LNCaP clone FGC (cell line): ENCODE results near the gene GRIK3.

Experiments used
- DNase-seq: peaks from one replicate; pipeline ENCODE4 v3.0.0-alpha.2; 2011; ENCODE audit warnings: low read depth
- H3K4me3 ChIP-seq: 2 replicates; pipeline ENCODE4 v1.5.1; 2011; ENCODE audit warnings: mild to moderate bottlenecking, low read depth, low read length, control low read depth
- CTCF ChIP-seq: IDR thresholded peaks from 2 replicates; pipeline ENCODE4 v1.5.1; 2012; ENCODE audit warnings: mild to moderate bottlenecking; ENCODE audit not compliant: control insufficient read depth, insufficient read depth; ENCODE audit errors: extremely low read depth

GRIK3 gene

GRCh38 chr1:37031871-37032270, 2.4 kb downstream of the GRIK3 start:
- no peak for TF ChIP-seq CTCF
- no peak overlapping the region for H3K4me3 ChIP-seq
- no peak for DNase-seq

GRCh38 chr1:37031429-37031828, 2.9 kb downstream of the GRIK3 start:
- H3K4me3 ChIP-seq: no peak overlapping the region
- no peak for TF ChIP-seq CTCF
- DNase-seq: no peak

- no peak for DNase-seq
- no peak overlapping the region for H3K4me3 ChIP-seq
- TF ChIP-seq CTCF: peak; percentile 32; the same call in 1 of the 2 replicates
These were observed 5.2 kb downstream of the GRIK3 start for GRCh38 chr1:37028981-37029617.

GRCh38 chr1:37021502-37021901, 12.8 kb downstream of the GRIK3 start:
- no peak for DNase-seq
- no peak overlapping the region for H3K4me3 ChIP-seq
- TF ChIP-seq CTCF: no peak

GRCh38 chr1:37020653-37021277, 13.6 kb downstream of the GRIK3 start:
- TF ChIP-seq CTCF: peak; percentile 36
- no peak overlapping the region for H3K4me3 ChIP-seq
- no peak for DNase-seq

GRCh38 chr1:37018510-37018909, 15.8 kb downstream of the GRIK3 start:
- TF ChIP-seq CTCF: no peak
- no peak for DNase-seq
- H3K4me3 ChIP-seq: no peak overlapping the region

- TF ChIP-seq CTCF: no peak
- no peak overlapping the region for H3K4me3 ChIP-seq
- no peak for DNase-seq
These were observed 16.6 kb downstream of the GRIK3 start for GRCh38 chr1:37017720-37018119.
